H9 (cell line): ENCODE measurements around the gene CRYM. TPM values are rescaled to one million over a fixed set of nuclear protein-coding genes. Genes with fewer than 3 reads are reported as not detected.

Experiments used
- DNase-seq: peaks from one replicate; pipeline ENCODE4 v3.0.0-alpha.2; 2017
- H2AFZ ChIP-seq: one replicate; pipeline ENCODE4 v1.6.1; 2013; ENCODE audit warnings: mild to moderate bottlenecking, low read length, control low read depth, moderate library complexity
- H2AK5ac ChIP-seq: 2 replicates; pipeline ENCODE4 v1.6.1; 2013; ENCODE audit warnings: low read length, control low read depth, mixed read lengths; ENCODE audit not compliant: insufficient read length
- H2BK120ac ChIP-seq: one replicate; pipeline ENCODE4 v1.6.1; 2013; ENCODE audit warnings: low read depth, mild to moderate bottlenecking, low read length, control low read depth, inconsistent platforms; ENCODE audit not compliant: poor library complexity, severe bottlenecking
- H2BK12ac ChIP-seq: 2 replicates; pipeline ENCODE4 v1.6.1; 2013; ENCODE audit warnings: low read length, control low read depth, mixed read lengths, low read depth; ENCODE audit not compliant: insufficient read length
- H2BK15ac ChIP-seq: 2 replicates; pipeline ENCODE4 v1.6.1; 2013; ENCODE audit warnings: low read depth, low read length, control low read depth
- H2BK20ac ChIP-seq: one replicate; pipeline ENCODE4 v1.6.1; 2013; ENCODE audit warnings: low read depth, mild to moderate bottlenecking, low read length, control low read depth, inconsistent platforms; ENCODE audit not compliant: poor library complexity, severe bottlenecking
- H2BK5ac ChIP-seq: 2 replicates; pipeline ENCODE4 v1.6.1; 2013; ENCODE audit warnings: low read length, control low read depth, mixed read lengths; ENCODE audit not compliant: insufficient read length
- H3K14ac ChIP-seq: 2 replicates; pipeline ENCODE4 v1.6.1; 2013; ENCODE audit warnings: low read length, control low read depth; ENCODE audit not compliant: insufficient read depth
- H3K18ac ChIP-seq: 2 replicates; pipeline ENCODE4 v1.6.1; 2013; ENCODE audit warnings: low read depth, mild to moderate bottlenecking, mixed read lengths, low read length, control low read depth; ENCODE audit not compliant: insufficient read length
- H3K23ac ChIP-seq: 2 replicates; pipeline ENCODE4 v1.6.1; 2013; ENCODE audit warnings: low read length, control low read depth, mixed read lengths, low read depth; ENCODE audit not compliant: insufficient read length
- H3K23me2 ChIP-seq: 2 replicates; pipeline ENCODE4 v1.6.1; 2013; ENCODE audit warnings: low read depth, mild to moderate bottlenecking, mixed read lengths, low read length, control low read depth; ENCODE audit not compliant: insufficient read length, poor library complexity, severe bottlenecking
- H3K27ac ChIP-seq: 2 replicates; pipeline ENCODE4 v1.5.1; 2013; ENCODE audit warnings: low read length, control low read depth, mixed read lengths, low read depth; ENCODE audit not compliant: insufficient read length
- H3K27me3 ChIP-seq: 2 replicates; pipeline ENCODE4 v1.6.1; 2013; ENCODE audit warnings: low read length, control low read depth, inconsistent platforms; ENCODE audit not compliant: insufficient read depth
- H3K4ac ChIP-seq: 2 replicates; pipeline ENCODE4 v1.6.1; 2013; ENCODE audit warnings: low read depth, mild to moderate bottlenecking, control low read depth, inconsistent platforms, low read length, moderate library complexity
- H3K4me1 ChIP-seq: 2 replicates; pipeline ENCODE4 v1.6.1; 2013; ENCODE audit warnings: low read length, control low read depth, inconsistent platforms; ENCODE audit not compliant: insufficient read depth
- H3K4me2 ChIP-seq: 2 replicates; pipeline ENCODE4 v1.6.1; 2013; ENCODE audit warnings: low read length, control low read depth, mixed read lengths; ENCODE audit not compliant: insufficient read length, insufficient read depth
- H3K56ac ChIP-seq: 2 replicates; pipeline ENCODE4 v1.6.1; 2013; ENCODE audit warnings: low read depth, mild to moderate bottlenecking, mixed read lengths, low read length, control low read depth; ENCODE audit not compliant: insufficient read length
- H3K79me1 ChIP-seq: 2 replicates; pipeline ENCODE4 v1.6.1; 2013; ENCODE audit warnings: low read depth, mild to moderate bottlenecking, moderate library complexity, low read length, control low read depth, inconsistent platforms; ENCODE audit not compliant: insufficient read depth, poor library complexity, severe bottlenecking
- H3K79me2 ChIP-seq: 2 replicates; pipeline ENCODE4 v1.6.1; 2013; ENCODE audit warnings: low read length, control low read depth, inconsistent platforms; ENCODE audit not compliant: insufficient read depth
- H3K9ac ChIP-seq: 2 replicates; pipeline ENCODE4 v1.6.1; 2013; ENCODE audit warnings: low read length, control low read depth, mixed read lengths; ENCODE audit not compliant: insufficient read length; ENCODE audit errors: extremely low read depth
- H3K9me3 ChIP-seq: one replicate; pipeline ENCODE4 v1.6.1; 2013; ENCODE audit warnings: low read depth, low read length, inconsistent platforms; ENCODE audit not compliant: control insufficient read depth
- H3T11ph ChIP-seq: one replicate; pipeline ENCODE4 v1.6.1; 2013; ENCODE audit warnings: mild to moderate bottlenecking, low read length, control low read depth, inconsistent platforms
- H4K20me1 ChIP-seq: one replicate; pipeline ENCODE4 v1.6.1; 2013; ENCODE audit not compliant: control insufficient read depth, insufficient read length, insufficient read depth
- H4K5ac ChIP-seq: 2 replicates; pipeline ENCODE4 v1.6.1; 2013; ENCODE audit warnings: low read depth, mild to moderate bottlenecking, mixed read lengths, low read length, control low read depth; ENCODE audit not compliant: insufficient read length
- H4K8ac ChIP-seq: replicated peaks from 2 replicates; pipeline ENCODE4 v1.6.1; 2013; ENCODE audit warnings: low read length, control low read depth, mixed read lengths, low read depth; ENCODE audit not compliant: insufficient read length
- H4K91ac ChIP-seq: 2 replicates; pipeline ENCODE4 v1.6.1; 2013; ENCODE audit warnings: low read depth, mild to moderate bottlenecking, moderate library complexity, mixed read lengths, low read length, control low read depth; ENCODE audit not compliant: insufficient read length
- H3K27ac Mint-ChIP-seq, 3 experiments: 2 replicates in 2 of 3; 3 replicates in 1 of 3; pipeline ENCODE4 v1.8.0; 2020 to 2021; ENCODE audit warnings: mixed read lengths in 3 of 3, mild to moderate bottlenecking in 1 of 3, moderate library complexity in 1 of 3
- H3K27me3 Mint-ChIP-seq: 2 replicates; pipeline ENCODE4 v1.8.0; 2021; ENCODE audit warnings: low read depth, mild to moderate bottlenecking, moderate library complexity, mixed read lengths
- H3K36me3 Mint-ChIP-seq, 3 experiments: 2 replicates in 2 of 3; 3 replicates in 1 of 3; pipeline ENCODE4 v1.8.0; 2020 to 2021; ENCODE audit warnings: low read depth in 3 of 3, mixed read lengths in 3 of 3; ENCODE audit not compliant: insufficient read depth in 1 of 3
- H3K4me1 Mint-ChIP-seq, 2 experiments: 2 replicates each; pipeline ENCODE4 v1.8.0; 2020; ENCODE audit warnings: mixed read lengths in 2 of 2
- H3K4me3 Mint-ChIP-seq, 2 experiments: 2 replicates in 1 of 2; 3 replicates in 1 of 2; pipeline ENCODE4 v1.8.0; 2020 to 2021; ENCODE audit warnings: mild to moderate bottlenecking in 2 of 2, mixed read lengths in 2 of 2, moderate library complexity in 1 of 2
- H3K9me3 Mint-ChIP-seq, 2 experiments: 2 replicates in 1 of 2; 3 replicates in 1 of 2; pipeline ENCODE4 v1.8.0; 2020; ENCODE audit warnings: mild to moderate bottlenecking in 2 of 2, mixed read lengths in 2 of 2, moderate library complexity in 1 of 2
- WGBS: extraction: QIAGEN DNeasy Blood & Tissue Kit; methylation state at CpG from one replicate; pipeline ENCODE4 v1.1.7; 2013; ENCODE audit warnings: missing lambda C conversion rate, low lambda C conversion rate, mixed read lengths; ENCODE audit not compliant: insufficient read length; ENCODE audit errors: extremely low coverage; 5-methylcytosine and 5-hydroxymethylcytosine counted together
- total RNA-seq: library from RNA; stranded (reverse); gene quantifications from 2 replicates; pipeline ENCODE4 v1.2.1, GENCODE V29; 2021
- TF ChIP-seq, protein P1 (sequence below): fragments of 200-600 bp; sonication (generic); conservative IDR thresholded peaks from 3 replicates; pipeline ENCODE4 v1.8.0; 2021; ENCODE audit warnings: antibody characterized with exemption, mild to moderate bottlenecking

CRYM gene
- total RNA-seq, 1 experiment from 2014 or later, result 17.8 TPM

DNA sequence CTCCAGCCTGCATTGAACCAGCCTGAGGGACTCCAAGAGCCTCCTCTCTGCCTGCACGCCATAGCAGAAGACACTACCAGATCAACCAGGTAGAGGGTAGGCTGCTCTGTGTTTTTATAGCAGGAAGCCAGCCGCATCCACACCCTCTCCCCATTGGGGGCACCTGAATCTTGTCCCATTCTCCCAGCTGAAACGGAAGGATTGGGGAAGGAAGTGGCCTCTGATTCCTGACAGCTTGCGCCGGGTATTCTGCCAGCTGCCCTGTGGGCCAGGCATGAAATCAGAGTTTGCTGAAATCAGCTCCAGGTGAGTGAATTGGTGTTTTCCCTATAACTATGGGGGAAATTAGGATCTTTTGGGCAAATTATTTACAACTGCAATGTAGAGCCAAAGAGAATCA lies 66.6 kb downstream of the CRYM start, which contains the start of gene ZP2:
Gene ZP2, minus strand, starts transcription at position 89 of the 400 bp plus-strand sequence. Its CDS starts 27 bp downstream, at position 62.
- no peak for DNase-seq
- Histone ChIP-seq H4K91ac (no peak within 1 kb of the TSS), H2AFZ (no peak within 1 kb of the TSS), H3K79me1 (no peaks in the 10 kb centered on the region), H3K27ac (no peak within 1 kb of the TSS), H4K5ac (no peak within 1 kb of the TSS), H3K9ac (no peak within 1 kb of the TSS), H3T11ph (no peak within 1 kb of the TSS), H3K27me3 (no peaks in the 10 kb centered on the region; the same call in 1 of the 2 replicates), H2BK120ac (no peak within 1 kb of the TSS), H3K4me2 (no peak within 1 kb of the TSS), H3K23ac (no peak within 1 kb of the TSS), H2AK5ac (no peak within 1 kb of the TSS), H3K9me3 (no peaks in the 10 kb centered on the region), H3K4ac (no peak within 1 kb of the TSS), H3K79me2 (no peaks in the 10 kb centered on the region), H2BK5ac (no peak within 1 kb of the TSS), H3K18ac (no peak within 1 kb of the TSS), H4K20me1 (no peaks in the 10 kb centered on the region), H2BK15ac (no peak within 1 kb of the TSS), H2BK20ac (no peak within 1 kb of the TSS), H4K8ac (no peak within 1 kb of the TSS), H3K14ac (no peak within 1 kb of the TSS), H2BK12ac (no peak within 1 kb of the TSS), H3K23me2 (no peaks in the 10 kb centered on the region), H3K4me1 (no peaks in the 10 kb centered on the region), H3K56ac (no peak within 1 kb of the TSS)
- Mint-ChIP-seq H3K27ac (no peak within 1 kb of the TSS; a peak in 3 of 7 replicates), H3K9me3 (no peaks in the 10 kb centered on the region), H3K27me3 (peaks cover 10% of the 10 kb centered on the region), H3K4me3 (no peak within 1 kb of the TSS), H3K4me1 (peaks cover 7 to 11% of the 10 kb centered on the region in 2 experiments), H3K36me3 (no peaks in the 10 kb centered on the region; a peak in 1 of 7 replicates)
- TF ChIP-seq, protein P1, sequence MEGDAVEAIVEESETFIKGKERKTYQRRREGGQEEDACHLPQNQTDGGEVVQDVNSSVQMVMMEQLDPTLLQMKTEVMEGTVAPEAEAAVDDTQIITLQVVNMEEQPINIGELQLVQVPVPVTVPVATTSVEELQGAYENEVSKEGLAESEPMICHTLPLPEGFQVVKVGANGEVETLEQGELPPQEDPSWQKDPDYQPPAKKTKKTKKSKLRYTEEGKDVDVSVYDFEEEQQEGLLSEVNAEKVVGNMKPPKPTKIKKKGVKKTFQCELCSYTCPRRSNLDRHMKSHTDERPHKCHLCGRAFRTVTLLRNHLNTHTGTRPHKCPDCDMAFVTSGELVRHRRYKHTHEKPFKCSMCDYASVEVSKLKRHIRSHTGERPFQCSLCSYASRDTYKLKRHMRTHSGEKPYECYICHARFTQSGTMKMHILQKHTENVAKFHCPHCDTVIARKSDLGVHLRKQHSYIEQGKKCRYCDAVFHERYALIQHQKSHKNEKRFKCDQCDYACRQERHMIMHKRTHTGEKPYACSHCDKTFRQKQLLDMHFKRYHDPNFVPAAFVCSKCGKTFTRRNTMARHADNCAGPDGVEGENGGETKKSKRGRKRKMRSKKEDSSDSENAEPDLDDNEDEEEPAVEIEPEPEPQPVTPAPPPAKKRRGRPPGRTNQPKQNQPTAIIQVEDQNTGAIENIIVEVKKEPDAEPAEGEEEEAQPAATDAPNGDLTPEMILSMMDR, result no peak
- WGBS, result no CpG with 5 or more reads among the region's 5 CpGs

Other genes with a start within 250 kb of the CRYM start
- gene DNAH3, start 127.4 kb downstream of the CRYM start, total RNA-seq, result 0.22 and 0.24 TPM in 2 replicates
- gene LDAF1, start 119.6 kb downstream of the CRYM start, total RNA-seq, result 18.7 and 22.6 TPM in 2 replicates
- gene ZP2, start 66.7 kb downstream of the CRYM start, total RNA-seq, result not detected in 2 replicates
- gene ANKS4B, start 44.6 kb downstream of the CRYM start, total RNA-seq, result 0.07 and 0.09 TPM in 2 replicates